Activated CD4-positive, alpha-beta T cell treated with anti-CD3 and anti-CD28 coated beads, Interleukin-2, amount 50 U/mL, for 24 hours (primary cell): ENCODE results near the gene PRX.
A peak's percentile ranks its signal among the peaks of the same experiment; 100 is the strongest.

Experiments
- DNase-seq, 2 donors: peaks; one replicate each; pipeline ENCODE4 v3.0.0-alpha.2; 2020; ENCODE audit warnings: low read depth in 1 of 2, low spot score in 1 of 2

The PRX gene

GRCh38 chr19:40367577-40368434 lies 45.4 kb downstream of the PRX start:
- no peak for DNase-seq

GRCh38 chr19:40366697-40367561 lies 46.2 kb downstream of the PRX start:
- no peak for DNase-seq

GRCh38 chr19:40365613-40366401 lies 47.4 kb downstream of the PRX start:
- peak in 1 of 2 donors; percentile 26 for DNase-seq

GRCh38 chr19:40365010-40365409 lies 48.2 kb downstream of the PRX start:
- no peak for DNase-seq

GRCh38 chr19:40363069-40363468 lies 50.1 kb downstream of the PRX start:
- no peak for DNase-seq

GRCh38 chr19:40362160-40362559 lies 51.0 kb downstream of the PRX start:
- DNase-seq, result no peak

GRCh38 chr19:40360708-40361241 lies 52.4 kb downstream of the PRX start:
- DNase-seq, result no peak

- no peak for DNase-seq
Measured at GRCh38 chr19:40360020-40360707, 53.0 kb downstream of the PRX start.

GRCh38 chr19:40358773-40359172 lies 54.4 kb downstream of the PRX start:
- DNase-seq, result no peak

- DNase-seq, result no peak
Measured at GRCh38 chr19:40357640-40358039, 55.5 kb downstream of the PRX start.

- DNase-seq, result no peak
Measured at GRCh38 chr19:40356681-40357595, 56.2 kb downstream of the PRX start.

- DNase-seq, result no peak
Measured at GRCh38 chr19:40355975-40356680, 57.0 kb downstream of the PRX start.

- DNase-seq, result no peak
Measured at GRCh38 chr19:40348961-40349507, 64.1 kb downstream of the PRX start.

GRCh38 chr19:40348125-40348913 lies 64.9 kb downstream of the PRX start, which contains the start of the genes C19orf47 and PLD3:
TSS of gene C19orf47 (minus strand) at chr19:40348397. CDS start at chr19:40341857, 6,540 bp downstream.
TSS of gene PLD3 (plus strand) at chr19:40348695. CDS start at chr19:40366484, 17,789 bp downstream.
- DNase-seq, result peak; percentile 94 to 99

- DNase-seq, result no peak
Measured at GRCh38 chr19:40344422-40344821, 68.8 kb downstream of the PRX start.
